K562 (cell line): ENCODE results near the gene PGAP2. TPM values are rescaled to one million over a fixed set of nuclear protein-coding genes. Genes with fewer than 3 reads are reported as not detected.

Source experiments
- ARID1B ChIP-seq: fragments of 450-650 bp; IDR thresholded peaks from 2 replicates; pipeline ENCODE4 v1.6.1; 2016; ENCODE audit warnings: antibody characterized with exemption, mild to moderate bottlenecking, inconsistent platforms
- CBFB ChIP-seq: sonication (generic); formaldehyde crosslinking; IDR thresholded peaks from 2 replicates; pipeline ENCODE4 v1.4.0; 2020; ENCODE audit warnings: mild to moderate bottlenecking, missing genetic modification reagents
- LCOR ChIP-seq: sonication (generic); formaldehyde crosslinking; IDR thresholded peaks from 2 replicates; pipeline ENCODE4 v1.8.0; 2022; ENCODE audit warnings: mild to moderate bottlenecking, missing genetic modification reagents
- PRPF4 ChIP-seq: fragments of 200-400 bp; formaldehyde crosslinking; IDR thresholded peaks from one replicate; pipeline ENCODE4 v1.6.1; 2017; ENCODE audit warnings: low read length, low read depth, mild to moderate bottlenecking; ENCODE audit not compliant: insufficient read depth, poor library complexity, severe bottlenecking
- PTBP1 ChIP-seq: fragments of 200-400 bp; formaldehyde crosslinking; IDR thresholded peaks from 2 replicates; pipeline ENCODE4 v1.6.1; 2017; ENCODE audit warnings: low read depth, low read length
- ZBTB7A ChIP-seq: IDR thresholded peaks from 2 replicates; pipeline ENCODE4 v1.6.1; 2011; ENCODE audit warnings: low read depth, mild to moderate bottlenecking, low read length, moderate library complexity, borderline replicate concordance; ENCODE audit not compliant: control insufficient read depth
- ZNF124 ChIP-seq: sonication (generic); formaldehyde crosslinking; IDR thresholded peaks from 2 replicates; pipeline ENCODE4 v1.8.1; 2022; ENCODE audit warnings: missing genetic modification reagents
- ZNF197 ChIP-seq: fragments of 200-800 bp; sonication (Bioruptor generic); IDR thresholded peaks from 2 replicates; pipeline ENCODE4 v1.6.1; 2016; ENCODE audit warnings: low read depth, missing genetic modification characterization, missing compliant biosample characterization
- ZNF778 ChIP-seq: fragments of 450-650 bp; formaldehyde crosslinking; IDR thresholded peaks from 2 replicates; pipeline ENCODE4 v1.4.0; 2020; ENCODE audit warnings: mild to moderate bottlenecking, moderate library complexity
- polyA plus RNA-seq, 8 experiments: library from polyadenylated mRNA; depleted of rRNA in 4 of 8; stranded (reverse) in 5 of 8; unstranded in 3 of 8; fragments of >200 nt; fragmentation: Nextera tagmentation in 2 of 8; fragmentation: Illumina TruSeq in 1 of 8; extraction: Ambion mirVana in 2 of 8; extraction: Trizol in 1 of 8; gene quantifications; 2 replicates each; pipeline versions ENCODE4 v1.2.1 to v1.2.3, GENCODE V29; 2011 to 2014; ENCODE audit warnings: inconsistent platforms in 1 of 8, missing spikeins in 1 of 8
- total RNA-seq, 7 experiments: library from RNA; depleted of rRNA in 6 of 7; stranded (reverse); fragments of >200 nt in 6 of 7; fragmentation: Illumina TruSeq in 2 of 7; extraction: Trizol in 2 of 7; gene quantifications; 2 replicates each; pipeline versions ENCODE4 v1.2.1 to v1.2.3, GENCODE V29; 2011 to 2021; ENCODE audit warnings: low replicate concordance in 1 of 7
- TF ChIP-seq, protein P1 (sequence below): fragments of 450-650 bp; IDR thresholded peaks from 2 replicates; pipeline ENCODE4 v1.6.1; 2016; ENCODE audit warnings: mild to moderate bottlenecking, moderate library complexity
- TF ChIP-seq, protein P2 (sequence below): fragments of 250-450 bp; sonication (Bioruptor Pico); IDR thresholded peaks from 2 replicates; pipeline ENCODE4 v1.5.0; 2020; ENCODE audit warnings: mild to moderate bottlenecking
- TF ChIP-seq, protein P3 (sequence below): fragments of 250-450 bp; sonication (Bioruptor Pico); IDR thresholded peaks from 2 replicates; pipeline ENCODE4 v1.4.0; 2020; ENCODE audit warnings: borderline replicate concordance
- TF ChIP-seq, protein P4 (sequence below): fragments of 250-450 bp; sonication (Bioruptor Pico); IDR thresholded peaks from 2 replicates; pipeline ENCODE4 v1.8.0; 2021; ENCODE audit warnings: moderate library complexity, mild to moderate bottlenecking, inconsistent platforms

Gene PGAP2
- total and polyA plus RNA-seq, 9 of the 15 experiments (the other 6 are each of a cell fraction or from before 2014, with no cell fraction given), result 17.9 to 47.2 (median 33.7) TPM

DNA sequence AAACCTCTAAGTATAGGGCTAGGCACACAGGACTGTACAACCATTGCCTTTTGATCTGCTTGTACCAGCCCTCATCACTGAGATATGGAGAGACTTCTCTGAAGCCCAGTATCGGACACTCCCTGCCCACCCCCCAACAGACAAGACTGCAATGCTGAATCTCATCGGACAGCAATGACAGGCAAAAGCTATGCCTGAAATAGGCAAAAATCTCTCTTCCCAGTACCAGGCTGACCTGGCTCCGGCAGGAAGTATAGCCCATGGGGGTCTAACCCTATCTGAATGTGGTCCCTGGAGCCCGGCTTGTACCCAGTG is 25.9 kb downstream of the PGAP2 start (continued):
- TF ChIP-seq, protein P1, sequence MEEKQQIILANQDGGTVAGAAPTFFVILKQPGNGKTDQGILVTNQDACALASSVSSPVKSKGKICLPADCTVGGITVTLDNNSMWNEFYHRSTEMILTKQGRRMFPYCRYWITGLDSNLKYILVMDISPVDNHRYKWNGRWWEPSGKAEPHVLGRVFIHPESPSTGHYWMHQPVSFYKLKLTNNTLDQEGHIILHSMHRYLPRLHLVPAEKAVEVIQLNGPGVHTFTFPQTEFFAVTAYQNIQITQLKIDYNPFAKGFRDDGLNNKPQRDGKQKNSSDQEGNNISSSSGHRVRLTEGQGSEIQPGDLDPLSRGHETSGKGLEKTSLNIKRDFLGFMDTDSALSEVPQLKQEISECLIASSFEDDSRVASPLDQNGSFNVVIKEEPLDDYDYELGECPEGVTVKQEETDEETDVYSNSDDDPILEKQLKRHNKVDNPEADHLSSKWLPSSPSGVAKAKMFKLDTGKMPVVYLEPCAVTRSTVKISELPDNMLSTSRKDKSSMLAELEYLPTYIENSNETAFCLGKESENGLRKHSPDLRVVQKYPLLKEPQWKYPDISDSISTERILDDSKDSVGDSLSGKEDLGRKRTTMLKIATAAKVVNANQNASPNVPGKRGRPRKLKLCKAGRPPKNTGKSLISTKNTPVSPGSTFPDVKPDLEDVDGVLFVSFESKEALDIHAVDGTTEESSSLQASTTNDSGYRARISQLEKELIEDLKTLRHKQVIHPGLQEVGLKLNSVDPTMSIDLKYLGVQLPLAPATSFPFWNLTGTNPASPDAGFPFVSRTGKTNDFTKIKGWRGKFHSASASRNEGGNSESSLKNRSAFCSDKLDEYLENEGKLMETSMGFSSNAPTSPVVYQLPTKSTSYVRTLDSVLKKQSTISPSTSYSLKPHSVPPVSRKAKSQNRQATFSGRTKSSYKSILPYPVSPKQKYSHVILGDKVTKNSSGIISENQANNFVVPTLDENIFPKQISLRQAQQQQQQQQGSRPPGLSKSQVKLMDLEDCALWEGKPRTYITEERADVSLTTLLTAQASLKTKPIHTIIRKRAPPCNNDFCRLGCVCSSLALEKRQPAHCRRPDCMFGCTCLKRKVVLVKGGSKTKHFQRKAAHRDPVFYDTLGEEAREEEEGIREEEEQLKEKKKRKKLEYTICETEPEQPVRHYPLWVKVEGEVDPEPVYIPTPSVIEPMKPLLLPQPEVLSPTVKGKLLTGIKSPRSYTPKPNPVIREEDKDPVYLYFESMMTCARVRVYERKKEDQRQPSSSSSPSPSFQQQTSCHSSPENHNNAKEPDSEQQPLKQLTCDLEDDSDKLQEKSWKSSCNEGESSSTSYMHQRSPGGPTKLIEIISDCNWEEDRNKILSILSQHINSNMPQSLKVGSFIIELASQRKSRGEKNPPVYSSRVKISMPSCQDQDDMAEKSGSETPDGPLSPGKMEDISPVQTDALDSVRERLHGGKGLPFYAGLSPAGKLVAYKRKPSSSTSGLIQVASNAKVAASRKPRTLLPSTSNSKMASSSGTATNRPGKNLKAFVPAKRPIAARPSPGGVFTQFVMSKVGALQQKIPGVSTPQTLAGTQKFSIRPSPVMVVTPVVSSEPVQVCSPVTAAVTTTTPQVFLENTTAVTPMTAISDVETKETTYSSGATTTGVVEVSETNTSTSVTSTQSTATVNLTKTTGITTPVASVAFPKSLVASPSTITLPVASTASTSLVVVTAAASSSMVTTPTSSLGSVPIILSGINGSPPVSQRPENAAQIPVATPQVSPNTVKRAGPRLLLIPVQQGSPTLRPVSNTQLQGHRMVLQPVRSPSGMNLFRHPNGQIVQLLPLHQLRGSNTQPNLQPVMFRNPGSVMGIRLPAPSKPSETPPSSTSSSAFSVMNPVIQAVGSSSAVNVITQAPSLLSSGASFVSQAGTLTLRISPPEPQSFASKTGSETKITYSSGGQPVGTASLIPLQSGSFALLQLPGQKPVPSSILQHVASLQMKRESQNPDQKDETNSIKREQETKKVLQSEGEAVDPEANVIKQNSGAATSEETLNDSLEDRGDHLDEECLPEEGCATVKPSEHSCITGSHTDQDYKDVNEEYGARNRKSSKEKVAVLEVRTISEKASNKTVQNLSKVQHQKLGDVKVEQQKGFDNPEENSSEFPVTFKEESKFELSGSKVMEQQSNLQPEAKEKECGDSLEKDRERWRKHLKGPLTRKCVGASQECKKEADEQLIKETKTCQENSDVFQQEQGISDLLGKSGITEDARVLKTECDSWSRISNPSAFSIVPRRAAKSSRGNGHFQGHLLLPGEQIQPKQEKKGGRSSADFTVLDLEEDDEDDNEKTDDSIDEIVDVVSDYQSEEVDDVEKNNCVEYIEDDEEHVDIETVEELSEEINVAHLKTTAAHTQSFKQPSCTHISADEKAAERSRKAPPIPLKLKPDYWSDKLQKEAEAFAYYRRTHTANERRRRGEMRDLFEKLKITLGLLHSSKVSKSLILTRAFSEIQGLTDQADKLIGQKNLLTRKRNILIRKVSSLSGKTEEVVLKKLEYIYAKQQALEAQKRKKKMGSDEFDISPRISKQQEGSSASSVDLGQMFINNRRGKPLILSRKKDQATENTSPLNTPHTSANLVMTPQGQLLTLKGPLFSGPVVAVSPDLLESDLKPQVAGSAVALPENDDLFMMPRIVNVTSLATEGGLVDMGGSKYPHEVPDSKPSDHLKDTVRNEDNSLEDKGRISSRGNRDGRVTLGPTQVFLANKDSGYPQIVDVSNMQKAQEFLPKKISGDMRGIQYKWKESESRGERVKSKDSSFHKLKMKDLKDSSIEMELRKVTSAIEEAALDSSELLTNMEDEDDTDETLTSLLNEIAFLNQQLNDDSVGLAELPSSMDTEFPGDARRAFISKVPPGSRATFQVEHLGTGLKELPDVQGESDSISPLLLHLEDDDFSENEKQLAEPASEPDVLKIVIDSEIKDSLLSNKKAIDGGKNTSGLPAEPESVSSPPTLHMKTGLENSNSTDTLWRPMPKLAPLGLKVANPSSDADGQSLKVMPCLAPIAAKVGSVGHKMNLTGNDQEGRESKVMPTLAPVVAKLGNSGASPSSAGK, result no peak
- peak; percentile 74; the same call in 1 of the 2 replicates for TF ChIP-seq ZBTB7A
- no peak for TF ChIP-seq PRPF4
- TF ChIP-seq PTBP1, result no peak
- TF ChIP-seq CBFB (CRISPR knock-in tag), result 0 out of 2 replicates have a peak, but pooled peaks have one; percentile 34
- TF ChIP-seq, protein P2, sequence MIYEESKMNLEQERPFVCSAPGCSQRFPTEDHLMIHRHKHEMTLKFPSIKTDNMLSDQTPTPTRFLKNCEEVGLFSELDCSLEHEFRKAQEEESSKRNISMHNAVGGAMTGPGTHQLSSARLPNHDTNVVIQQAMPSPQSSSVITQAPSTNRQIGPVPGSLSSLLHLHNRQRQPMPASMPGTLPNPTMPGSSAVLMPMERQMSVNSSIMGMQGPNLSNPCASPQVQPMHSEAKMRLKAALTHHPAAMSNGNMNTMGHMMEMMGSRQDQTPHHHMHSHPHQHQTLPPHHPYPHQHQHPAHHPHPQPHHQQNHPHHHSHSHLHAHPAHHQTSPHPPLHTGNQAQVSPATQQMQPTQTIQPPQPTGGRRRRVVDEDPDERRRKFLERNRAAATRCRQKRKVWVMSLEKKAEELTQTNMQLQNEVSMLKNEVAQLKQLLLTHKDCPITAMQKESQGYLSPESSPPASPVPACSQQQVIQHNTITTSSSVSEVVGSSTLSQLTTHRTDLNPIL (CRISPR knock-in tag), result no peak
- TF ChIP-seq, protein P3, sequence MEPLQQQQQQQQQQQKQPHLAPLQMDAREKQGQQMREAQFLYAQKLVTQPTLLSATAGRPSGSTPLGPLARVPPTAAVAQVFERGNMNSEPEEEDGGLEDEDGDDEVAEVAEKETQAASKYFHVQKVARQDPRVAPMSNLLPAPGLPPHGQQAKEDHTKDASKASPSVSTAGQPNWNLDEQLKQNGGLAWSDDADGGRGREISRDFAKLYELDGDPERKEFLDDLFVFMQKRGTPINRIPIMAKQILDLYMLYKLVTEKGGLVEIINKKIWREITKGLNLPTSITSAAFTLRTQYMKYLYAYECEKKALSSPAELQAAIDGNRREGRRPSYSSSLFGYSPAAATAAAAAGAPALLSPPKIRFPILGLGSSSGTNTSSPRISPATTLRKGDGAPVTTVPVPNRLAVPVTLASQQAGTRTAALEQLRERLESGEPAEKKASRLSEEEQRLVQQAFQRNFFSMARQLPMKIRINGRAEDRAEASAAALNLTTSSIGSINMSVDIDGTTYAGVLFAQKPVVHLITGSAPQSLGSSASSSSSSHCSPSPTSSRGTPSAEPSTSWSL (CRISPR knock-in tag), result no peak
- no peak; the same call in 1 of the 2 replicates for TF ChIP-seq ZNF197 (CRISPR knock-in tag)
- TF ChIP-seq, protein P4, sequence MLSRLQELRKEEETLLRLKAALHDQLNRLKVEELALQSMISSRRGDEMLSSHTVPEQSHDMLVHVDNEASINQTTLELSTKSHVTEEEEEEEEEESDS (CRISPR knock-in tag), result no peak
- 0 out of 2 replicates have a peak, but pooled peaks have one; percentile 17 for TF ChIP-seq LCOR
- no peak for TF ChIP-seq ZNF778 (CRISPR knock-in tag)
- no peak for TF ChIP-seq ARID1B
- no peak for TF ChIP-seq ZNF124
